Activated T-helper 17 cell treated with anti-CD3 and anti-CD28 coated beads, Interleukin-2, amount 50 U/mL, for 72 hours (primary cell): ENCODE data around the gene C16orf54. TPM values are rescaled to one million over a fixed set of nuclear protein-coding genes. Genes with fewer than 3 reads are reported as not detected.
"Not testable (repeated sequence)": the region's sequence is repeated elsewhere in the genome, so short reads cannot be mapped to it uniquely, and the experiment has no call there.

Experiments used
- ATAC-seq: fragments of 150-1000 bp; cut with Tn5 transposase; replicated peaks from 2 replicates; pipeline ENCODE4 v1.10.0; 2021; ENCODE audit warnings: mild to moderate bottlenecking, moderate library complexity
- H3K27ac Mint-ChIP-seq: one replicate; pipeline ENCODE4 v1.8.0; 2022; ENCODE audit warnings: mixed read lengths
- H3K27me3 Mint-ChIP-seq: one replicate; pipeline ENCODE4 v1.8.0; 2022; ENCODE audit warnings: mixed read lengths
- H3K36me3 Mint-ChIP-seq: one replicate; pipeline ENCODE4 v1.8.0; 2022; ENCODE audit warnings: low read depth, mild to moderate bottlenecking, mixed read lengths
- H3K4me1 Mint-ChIP-seq: one replicate; pipeline ENCODE4 v1.8.0; 2022; ENCODE audit warnings: mixed read lengths
- H3K4me3 Mint-ChIP-seq: one replicate; pipeline ENCODE4 v1.8.0; 2022; ENCODE audit warnings: mild to moderate bottlenecking, mixed read lengths
- H3K9me3 Mint-ChIP-seq: one replicate; pipeline ENCODE4 v1.8.0; 2022; ENCODE audit warnings: mixed read lengths
- total RNA-seq, 2 donors: library from RNA; stranded (reverse); gene quantifications; one replicate each; pipeline ENCODE4 v1.2.3, GENCODE V29; 2022

The C16orf54 gene
- total RNA-seq, 2 donors from 2014 or later = 15.9 to 23.5 TPM

- peaks cover 34% of the 10 kb centered on the region for H3K36me3 Mint-ChIP-seq
- not testable (repeated sequence) for ATAC-seq, H3K9me3 Mint-ChIP-seq, H3K27me3 Mint-ChIP-seq
- H3K4me1 Mint-ChIP-seq = peaks cover 52% of the 10 kb centered on the region
- H3K4me3 Mint-ChIP-seq = peak overlapping the region; percentile 0
- peak overlapping the region; percentile 9 for H3K27ac Mint-ChIP-seq
Observed at GRCh38 chr16:29739927-29740629, 5.7 kb downstream of the C16orf54 start.

- peaks cover 20% of the 10 kb centered on the region for H3K36me3 Mint-ChIP-seq
- ATAC-seq = peak; percentile 89
- H3K9me3 Mint-ChIP-seq = no peaks in the 10 kb centered on the region
- H3K4me3 Mint-ChIP-seq = peak overlapping the region; percentile 47
- H3K27me3 Mint-ChIP-seq = no peaks in the 10 kb centered on the region
- peaks cover 57% of the 10 kb centered on the region for H3K4me1 Mint-ChIP-seq
- peak overlapping the region; percentile 41 for H3K27ac Mint-ChIP-seq
Observed at GRCh38 chr16:29738514-29738913, 7.3 kb downstream of the C16orf54 start.

GRCh38 chr16:29737713-29738112 is 8.1 kb downstream of the C16orf54 start:
- H3K27me3 Mint-ChIP-seq = no peaks in the 10 kb centered on the region
- H3K9me3 Mint-ChIP-seq = no peaks in the 10 kb centered on the region
- peak overlapping the region; percentile 41 for H3K27ac Mint-ChIP-seq
- H3K4me1 Mint-ChIP-seq = peaks cover 61% of the 10 kb centered on the region
- peaks cover 12% of the 10 kb centered on the region for H3K36me3 Mint-ChIP-seq
- peak overlapping the region; percentile 47 for H3K4me3 Mint-ChIP-seq
- no peak for ATAC-seq

GRCh38 chr16:29736764-29737163 is 9.0 kb downstream of the C16orf54 start:
- ATAC-seq = no peak
- no peaks in the 10 kb centered on the region for H3K9me3 Mint-ChIP-seq
- peaks cover 65% of the 10 kb centered on the region for H3K4me1 Mint-ChIP-seq
- H3K27me3 Mint-ChIP-seq = no peaks in the 10 kb centered on the region
- H3K4me3 Mint-ChIP-seq = no peak overlapping the region
- H3K36me3 Mint-ChIP-seq = peaks cover 3% of the 10 kb centered on the region
- peak overlapping the region; percentile 43 for H3K27ac Mint-ChIP-seq

GRCh38 chr16:29736112-29736511 is 9.7 kb downstream of the C16orf54 start:
- H3K36me3 Mint-ChIP-seq = no peaks in the 10 kb centered on the region
- no peak overlapping the region for H3K4me3 Mint-ChIP-seq
- H3K27ac Mint-ChIP-seq = peak overlapping the region; percentile 43
- H3K27me3 Mint-ChIP-seq = no peaks in the 10 kb centered on the region
- H3K9me3 Mint-ChIP-seq = no peaks in the 10 kb centered on the region
- no peak for ATAC-seq
- H3K4me1 Mint-ChIP-seq = peaks cover 59% of the 10 kb centered on the region

GRCh38 chr16:29734786-29735185 is 11.0 kb downstream of the C16orf54 start:
- no peak overlapping the region for H3K4me3 Mint-ChIP-seq
- H3K27me3 Mint-ChIP-seq = no peaks in the 10 kb centered on the region
- no peak overlapping the region for H3K27ac Mint-ChIP-seq
- no peaks in the 10 kb centered on the region for H3K36me3 Mint-ChIP-seq
- H3K4me1 Mint-ChIP-seq = peaks cover 49% of the 10 kb centered on the region
- no peak for ATAC-seq
- no peaks in the 10 kb centered on the region for H3K9me3 Mint-ChIP-seq

- H3K4me3 Mint-ChIP-seq = peak overlapping the region; percentile 57
- H3K27me3 Mint-ChIP-seq = not testable (repeated sequence)
Observed at GRCh38 chr16:29731768-29732601, 13.8 kb downstream of the C16orf54 start.

GRCh38 chr16:29730649-29731048 is 15.1 kb downstream of the C16orf54 start:
- Mint-ChIP-seq H3K9me3 (no peaks in the 10 kb centered on the region), H3K4me1 (peaks cover 15% of the 10 kb centered on the region), H3K4me3 (peak overlapping the region; percentile 57), H3K27me3 (no peaks in the 10 kb centered on the region), H3K27ac (peak overlapping the region; percentile 65), H3K36me3 (no peaks in the 10 kb centered on the region)
- no peak for ATAC-seq

More at GRCh38 chr16:29731768-29732601, 13.8 kb downstream of the C16orf54 start:
- Mint-ChIP-seq H3K27ac (peak overlapping the region; percentile 69), H3K4me1 (peaks cover 29% of the 10 kb centered on the region)
- not testable (repeated sequence) for H3K36me3 Mint-ChIP-seq, H3K9me3 Mint-ChIP-seq
- peak; percentile 93 for ATAC-seq

- Mint-ChIP-seq H3K27me3 (no peaks in the 10 kb centered on the region), H3K27ac (no peak overlapping the region), H3K4me1 (peaks cover 10% of the 10 kb centered on the region), H3K9me3 (no peaks in the 10 kb centered on the region), H3K4me3 (no peak overlapping the region), H3K36me3 (no peaks in the 10 kb centered on the region)
- ATAC-seq = no peak
Observed at GRCh38 chr16:29729116-29729521, 16.7 kb downstream of the C16orf54 start.

- H3K27me3 Mint-ChIP-seq = no peaks in the 10 kb centered on the region
- H3K9me3 Mint-ChIP-seq = no peaks in the 10 kb centered on the region
- peaks cover 8% of the 10 kb centered on the region for H3K4me1 Mint-ChIP-seq
- H3K4me3 Mint-ChIP-seq = no peak overlapping the region
- no peak for ATAC-seq
- H3K27ac Mint-ChIP-seq = no peak overlapping the region
- H3K36me3 Mint-ChIP-seq = no peaks in the 10 kb centered on the region
Observed at GRCh38 chr16:29727452-29727851, 18.3 kb downstream of the C16orf54 start.

- no peak for ATAC-seq
- H3K27me3 Mint-ChIP-seq = no peaks in the 10 kb centered on the region
- H3K36me3 Mint-ChIP-seq = no peaks in the 10 kb centered on the region
- H3K4me3 Mint-ChIP-seq = no peak overlapping the region
- no peak overlapping the region for H3K27ac Mint-ChIP-seq
- H3K9me3 Mint-ChIP-seq = no peaks in the 10 kb centered on the region
- H3K4me1 Mint-ChIP-seq = peaks cover 3% of the 10 kb centered on the region
Observed at GRCh38 chr16:29726845-29727377, 18.9 kb downstream of the C16orf54 start.

GRCh38 chr16:29721167-29721879 is 24.5 kb downstream of the C16orf54 start:
- not testable (repeated sequence) for H3K27me3 Mint-ChIP-seq, H3K36me3 Mint-ChIP-seq, H3K27ac Mint-ChIP-seq, H3K9me3 Mint-ChIP-seq, H3K4me1 Mint-ChIP-seq
- peak overlapping the region; percentile 35 for H3K4me3 Mint-ChIP-seq
- ATAC-seq = peak; percentile 66

GRCh38 chr16:29720703-29721102 is 25.1 kb downstream of the C16orf54 start:
- Mint-ChIP-seq H3K4me3 (no peak overlapping the region), H3K27ac (no peak overlapping the region)
- ATAC-seq = no peak

GRCh38 chr16:29719063-29719462 is 26.7 kb downstream of the C16orf54 start:
- no peaks in the 10 kb centered on the region for H3K27me3 Mint-ChIP-seq
- no peaks in the 10 kb centered on the region for H3K9me3 Mint-ChIP-seq
- H3K4me1 Mint-ChIP-seq = peaks cover 8% of the 10 kb centered on the region
- no peak overlapping the region for H3K4me3 Mint-ChIP-seq
- no peak for ATAC-seq
- no peak overlapping the region for H3K27ac Mint-ChIP-seq
- H3K36me3 Mint-ChIP-seq = no peaks in the 10 kb centered on the region

More at GRCh38 chr16:29720703-29721102, 25.1 kb downstream of the C16orf54 start:
- Mint-ChIP-seq H3K4me1 (peaks cover 8% of the 10 kb centered on the region), H3K9me3 (no peaks in the 10 kb centered on the region), H3K27me3 (no peaks in the 10 kb centered on the region), H3K36me3 (no peaks in the 10 kb centered on the region)
